ENCODE measurements around the gene ARMC9. TPM values are rescaled to one million over a fixed set of nuclear protein-coding genes. Genes with fewer than 3 reads are reported as not detected.

Gene ARMC9
- total RNA-seq, 4 donors from 2014 or later: 11.5 to 59.5 (median 14.4) TPM

GRCh38 chr2:231411237-231411636 lies 212.8 kb downstream of the ARMC9 start:
- peaks cover 6 to 48% (median 28%) of the 10 kb centered on the region in 4 donors for H3K4me1 ChIP-seq
- in situ Hi-C loops (cut with MboI; ENCODE audit: low pct_ligation_motif_present in 1 of 4, low pct_unique_long_range_greater_than_20kb in 1 of 4, low sequenced_read_pairs in 3 of 4): loop anchor here in 3 of 4 donors (5.0 to 25.0 kb wide), 5 partner anchors 174 to 306 kb away; no protein-coding TSS in a partner anchor
- no peaks in the 10 kb centered on the region for H3K27me3 ChIP-seq
- peak overlapping the region; percentile 80 to 84 (median 82) for H3K27ac ChIP-seq
- no peaks in the 10 kb centered on the region for H3K36me3 ChIP-seq
- TF ChIP-seq, protein P1, sequence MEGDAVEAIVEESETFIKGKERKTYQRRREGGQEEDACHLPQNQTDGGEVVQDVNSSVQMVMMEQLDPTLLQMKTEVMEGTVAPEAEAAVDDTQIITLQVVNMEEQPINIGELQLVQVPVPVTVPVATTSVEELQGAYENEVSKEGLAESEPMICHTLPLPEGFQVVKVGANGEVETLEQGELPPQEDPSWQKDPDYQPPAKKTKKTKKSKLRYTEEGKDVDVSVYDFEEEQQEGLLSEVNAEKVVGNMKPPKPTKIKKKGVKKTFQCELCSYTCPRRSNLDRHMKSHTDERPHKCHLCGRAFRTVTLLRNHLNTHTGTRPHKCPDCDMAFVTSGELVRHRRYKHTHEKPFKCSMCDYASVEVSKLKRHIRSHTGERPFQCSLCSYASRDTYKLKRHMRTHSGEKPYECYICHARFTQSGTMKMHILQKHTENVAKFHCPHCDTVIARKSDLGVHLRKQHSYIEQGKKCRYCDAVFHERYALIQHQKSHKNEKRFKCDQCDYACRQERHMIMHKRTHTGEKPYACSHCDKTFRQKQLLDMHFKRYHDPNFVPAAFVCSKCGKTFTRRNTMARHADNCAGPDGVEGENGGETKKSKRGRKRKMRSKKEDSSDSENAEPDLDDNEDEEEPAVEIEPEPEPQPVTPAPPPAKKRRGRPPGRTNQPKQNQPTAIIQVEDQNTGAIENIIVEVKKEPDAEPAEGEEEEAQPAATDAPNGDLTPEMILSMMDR (IDR thresholded peaks at IDR 0.05): no peak
- no peak for TF ChIP-seq POLR2A (IDR thresholded peaks at IDR 0.05)
- TF ChIP-seq EP300 (IDR thresholded peaks at IDR 0.05; ENCODE audit: low read depth): no peak
- no peak for TF ChIP-seq POLR2AphosphoS5 (IDR thresholded peaks at IDR 0.05)
- H3K9me3 ChIP-seq: peaks cover 0 to 3% of the 10 kb centered on the region in 2 donors
- no peak overlapping the region for H3K4me3 ChIP-seq
- DNase-seq: no peak
- intact Hi-C loops (cut with DNase I; ENCODE audit: low total_unique reads): loop anchor here (5.0 kb wide), 1 partner anchor 309 kb away; no protein-coding TSS in a partner anchor
- 52 to 63% methylated on average over 3 of the region's 3 CpGs for WGBS, 2 donors (ENCODE audit: low coverage in 1 of 2)

DNA sequence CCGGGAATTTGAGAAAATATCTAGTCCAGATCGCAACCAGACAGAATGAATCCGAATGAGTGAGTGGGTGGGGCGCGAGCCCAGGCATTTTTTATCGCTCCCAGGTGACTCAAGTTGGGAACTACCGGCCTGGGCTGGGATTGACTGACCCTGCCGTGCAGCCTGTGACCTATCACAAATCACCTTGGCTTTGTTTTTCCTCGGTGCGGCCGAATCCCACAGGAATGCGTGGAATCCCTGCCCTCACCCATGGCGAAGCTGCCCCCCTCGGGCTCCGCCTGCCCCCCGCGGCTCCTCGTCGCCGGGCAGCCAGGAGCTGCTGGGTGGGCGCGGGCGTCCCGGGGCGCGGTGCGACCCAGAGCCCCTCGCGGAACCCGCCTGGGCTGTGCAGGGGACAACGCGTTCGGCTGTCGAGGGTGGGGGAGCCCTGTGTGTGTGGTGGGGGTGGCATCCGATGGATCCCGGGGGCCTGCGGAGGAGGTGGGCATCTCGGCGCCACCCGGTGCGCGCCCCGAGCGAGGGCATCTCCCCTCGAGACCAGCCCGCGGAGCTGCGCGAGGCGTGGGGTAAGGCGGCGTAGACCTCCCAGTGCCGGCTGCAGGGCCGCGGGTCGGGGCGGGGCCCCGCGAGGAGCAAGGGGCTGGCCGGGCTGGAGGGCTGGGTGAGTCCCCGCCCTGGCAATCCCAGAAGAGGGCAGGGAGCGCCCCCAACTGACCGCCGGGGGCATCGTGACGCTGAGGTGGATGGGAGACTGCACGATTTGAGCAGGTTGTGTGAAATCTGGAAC lies 213.6 kb downstream of the ARMC9 start:
- in situ Hi-C loops (cut with MboI; ENCODE audit: low pct_ligation_motif_present in 1 of 4, low pct_unique_long_range_greater_than_20kb in 1 of 4, low sequenced_read_pairs in 3 of 4): loop anchor here in 3 of 4 donors (5.0 to 25.0 kb wide), 5 partner anchors 175 to 307 kb away; no protein-coding TSS in a partner anchor
- intact Hi-C loops (cut with DNase I; ENCODE audit: low total_unique reads): loop anchor here (5.0 kb wide), 1 partner anchor 310 kb away; no protein-coding TSS in a partner anchor

DNA sequence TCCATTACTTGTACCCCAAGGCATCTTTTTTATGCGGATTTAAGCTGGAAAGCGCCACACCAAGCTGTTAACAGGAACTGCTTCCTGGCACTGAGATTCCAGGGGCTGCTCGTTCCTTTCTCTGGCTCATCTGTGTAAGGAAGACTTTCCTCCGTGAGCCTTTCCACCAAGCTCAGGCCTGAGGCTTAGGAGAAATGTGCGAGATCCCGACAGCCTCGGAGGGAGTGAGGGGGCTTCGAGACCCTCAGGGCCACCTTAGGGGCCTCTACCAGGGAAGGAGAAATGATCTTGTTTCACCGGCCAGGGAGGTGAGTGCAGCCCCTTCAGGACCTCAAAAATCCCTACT lies 214.2 kb downstream of the ARMC9 start:
- DNase-seq: no peak
- TF ChIP-seq EP300 (IDR thresholded peaks at IDR 0.05; ENCODE audit: low read depth) (no peak), POLR2A (IDR thresholded peaks at IDR 0.05) (no peak)
- intact Hi-C loops (cut with DNase I; ENCODE audit: low total_unique reads): loop anchor here (5.0 kb wide), 1 partner anchor 310 kb away; no protein-coding TSS in a partner anchor
- Histone ChIP-seq H3K9me3 (peaks cover 0 to 3% of the 10 kb centered on the region in 2 donors), H3K27ac (peak overlapping the region; percentile 80 to 84 (median 82)), H3K27me3 (no peaks in the 10 kb centered on the region), H3K4me1 (peaks cover 6 to 46% (median 28%) of the 10 kb centered on the region in 4 donors), H3K4me3 (peak overlapping the region in 3 of 4 donors; percentile 43 to 61 (median 52)), H3K36me3 (no peaks in the 10 kb centered on the region)
- WGBS, 2 donors (ENCODE audit: low coverage in 1 of 2): 32% methylated on average over 9 of the region's 9 CpGs; no CpG with 5 or more reads in 1 of the 2 donors
- in situ Hi-C loops (cut with MboI; ENCODE audit: low pct_ligation_motif_present in 1 of 4, low pct_unique_long_range_greater_than_20kb in 1 of 4, low sequenced_read_pairs in 3 of 4): loop anchor here in 3 of 4 donors (5.0 to 25.0 kb wide), 5 partner anchors 175 to 308 kb away; no protein-coding TSS in a partner anchor

More for the DNA sequence above, 213.6 kb downstream of the ARMC9 start:
- peak; percentile 94 for DNase-seq
- Histone ChIP-seq H3K4me1 (peaks cover 6 to 46% (median 28%) of the 10 kb centered on the region in 4 donors), H3K36me3 (no peaks in the 10 kb centered on the region), H3K27me3 (no peaks in the 10 kb centered on the region), H3K27ac (peak overlapping the region; percentile 80 to 84 (median 82)), H3K4me3 (peak overlapping the region; percentile 43 to 61 (median 48)), H3K9me3 (peaks cover 0 to 3% of the 10 kb centered on the region in 2 donors)
- TF ChIP-seq, protein P1 (IDR thresholded peaks at IDR 0.05): peak; percentile 75 to 88 (median 85)
- TF ChIP-seq POLR2AphosphoS5 (IDR thresholded peaks at IDR 0.05) (peak in 1 of 3 donors; percentile 49), EP300 (IDR thresholded peaks at IDR 0.05; ENCODE audit: low read depth) (no peak), POLR2A (IDR thresholded peaks at IDR 0.05) (peak; percentile 50)
- 4 to 11% methylated on average over 8 to 65 of the region's 67 CpGs for WGBS, 2 donors (ENCODE audit: low coverage in 1 of 2)

DNA sequence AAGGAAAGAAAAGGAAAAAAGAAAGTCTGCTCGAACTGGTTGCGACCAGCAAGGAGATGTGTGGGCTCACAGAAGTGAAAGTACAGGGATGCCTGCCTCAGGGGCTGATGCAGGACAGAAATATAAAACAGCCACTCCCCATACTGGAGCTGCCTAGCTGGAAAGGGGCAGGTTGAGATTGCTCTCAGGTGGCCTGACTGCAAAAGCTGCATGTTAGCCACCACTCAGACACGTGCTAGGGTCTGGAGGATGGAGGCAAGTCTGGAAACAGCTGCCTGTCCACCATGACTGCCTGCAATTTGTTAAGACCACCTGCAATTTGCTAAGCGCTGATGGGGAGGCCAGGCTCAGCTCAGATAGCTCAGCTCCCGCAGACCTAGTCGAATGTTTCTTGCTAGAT lies 215.0 kb downstream of the ARMC9 start:
- in situ Hi-C loops (cut with MboI; ENCODE audit: low pct_ligation_motif_present in 1 of 4, low pct_unique_long_range_greater_than_20kb in 1 of 4, low sequenced_read_pairs in 3 of 4) (loop anchor here in 3 of 4 donors (5.0 to 25.0 kb wide), 5 partner anchors 176 to 309 kb away; no protein-coding TSS in a partner anchor), intact Hi-C loops (cut with DNase I; ENCODE audit: low total_unique reads) (loop anchor here (5.0 kb wide), 1 partner anchor 311 kb away; no protein-coding TSS in a partner anchor)
- TF ChIP-seq POLR2A (IDR thresholded peaks at IDR 0.05): no peak
- no peaks in the 10 kb centered on the region for H3K36me3 ChIP-seq
- no peaks in the 10 kb centered on the region for H3K27me3 ChIP-seq
- peak overlapping the region in 1 of 4 donors; percentile 18 for H3K4me3 ChIP-seq
- peaks cover 0 to 3% of the 10 kb centered on the region in 2 donors for H3K9me3 ChIP-seq
- WGBS, 2 donors (ENCODE audit: low coverage in 1 of 2): 85% methylated on average over 5 to 6 of the region's 6 CpGs
- DNase-seq: no peak
- H3K27ac ChIP-seq: peak overlapping the region; percentile 80 to 84 (median 82)
- peaks cover 6 to 46% (median 28%) of the 10 kb centered on the region in 4 donors for H3K4me1 ChIP-seq
